GM12891 (cell line): Measurements from ENCODE around the gene PRKN.

ENCODE experiments used
- POLR2A ChIP-seq: IDR thresholded peaks from 2 replicates; pipeline ENCODE4 v1.6.1; 2011; ENCODE audit warnings: low read depth, low read length, control low read depth
- POLR2AphosphoS5 ChIP-seq: IDR thresholded peaks from 2 replicates; pipeline ENCODE4 v1.6.1; 2011; ENCODE audit warnings: low read depth, low read length, control low read depth
- POU2F2 ChIP-seq: IDR thresholded peaks from 2 replicates; pipeline ENCODE4 v1.6.1; 2011; ENCODE audit warnings: low read depth, mild to moderate bottlenecking, control low read depth, low read length, moderate library complexity
- TAF1 ChIP-seq: IDR thresholded peaks from 2 replicates; pipeline ENCODE4 v1.6.1; 2011; ENCODE audit warnings: low read depth, low read length, control low read depth

- TF ChIP-seq POLR2A (no peak), POLR2AphosphoS5 (no peak), TAF1 (no peak), POU2F2 (no peak)
Observed at GRCh38 chr6:161635975-161636374, 1091.6 kb downstream of the PRKN start.
